Stimulated activated CD8-positive, alpha-beta memory T cell treated with anti-CD3 and anti-CD28 coated beads, Interleukin-7, amount 100 ng/mL, for 1 hour (primary cell): ENCODE results near the gene PLCH2.

Experiments used
- DNase-seq, 2 donors: peaks; one replicate each; pipeline ENCODE4 v3.0.0-alpha.2; 2020; ENCODE audit warnings: low read depth in 2 of 2

Gene PLCH2

DNA sequence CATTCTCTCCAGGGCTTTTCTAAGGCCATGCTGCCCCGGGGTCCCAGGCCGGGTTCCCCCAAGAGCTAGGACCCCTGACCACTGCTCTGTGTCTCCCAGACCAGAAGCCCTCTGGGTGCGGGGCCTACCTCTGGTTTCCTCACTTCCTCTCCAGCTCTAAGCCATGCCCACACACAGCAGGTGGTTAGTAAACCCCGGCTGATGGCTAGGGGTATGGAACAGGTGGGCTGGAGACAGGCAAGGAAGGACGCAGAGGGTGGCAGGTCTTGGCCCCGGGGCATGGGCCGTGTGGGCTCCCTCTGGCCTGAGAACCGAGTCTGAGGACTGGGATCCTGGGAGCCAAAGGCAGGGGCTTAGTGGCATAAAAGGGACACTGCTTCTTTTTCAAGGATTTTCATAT is 15.9 kb upstream of the PLCH2 start:
- DNase-seq = no peak

DNA sequence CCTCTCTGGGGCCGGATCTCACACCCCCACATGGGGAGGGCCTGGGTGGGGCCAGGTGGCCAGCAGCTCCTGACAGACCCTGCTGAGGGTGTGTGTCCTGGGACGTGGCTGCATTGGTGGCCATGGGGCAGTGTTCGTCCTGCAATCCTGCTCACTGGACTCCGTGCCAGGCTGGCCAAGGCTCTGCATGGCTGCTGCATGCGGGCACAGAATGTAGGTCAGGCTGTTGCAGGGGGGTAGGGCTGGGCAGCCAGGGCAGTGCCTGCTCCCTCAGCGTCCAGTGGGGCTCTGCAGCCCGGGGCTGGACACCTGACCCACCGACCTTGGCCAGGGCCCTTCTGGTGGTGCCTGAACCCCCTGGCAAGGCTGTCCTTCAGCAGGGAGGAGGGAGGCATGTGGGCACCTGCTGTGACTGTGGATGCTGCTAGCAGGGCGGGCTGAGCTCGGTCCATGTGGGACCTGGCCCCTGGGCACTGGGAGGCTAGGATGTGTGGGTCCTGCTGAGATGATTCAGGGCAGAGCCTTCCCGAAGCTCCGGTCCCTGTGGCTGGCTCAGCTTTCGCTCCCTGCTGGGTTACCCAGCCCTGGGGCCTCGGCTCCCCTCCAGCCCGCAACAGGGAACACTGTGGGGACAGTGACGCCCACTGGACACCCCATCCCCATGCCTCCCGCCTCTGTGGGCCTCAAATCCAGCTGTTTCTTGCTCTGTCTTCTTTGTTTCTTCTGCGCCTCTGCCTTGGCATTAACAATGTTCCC is 14.9 kb upstream of the PLCH2 start:
- no peak for DNase-seq

GRCh38 chr1:2462819-2463218 is 13.3 kb upstream of the PLCH2 start:
- no peak for DNase-seq

- no peak for DNase-seq
Observed at GRCh38 chr1:2463396-2463795, 12.7 kb upstream of the PLCH2 start.

DNA sequence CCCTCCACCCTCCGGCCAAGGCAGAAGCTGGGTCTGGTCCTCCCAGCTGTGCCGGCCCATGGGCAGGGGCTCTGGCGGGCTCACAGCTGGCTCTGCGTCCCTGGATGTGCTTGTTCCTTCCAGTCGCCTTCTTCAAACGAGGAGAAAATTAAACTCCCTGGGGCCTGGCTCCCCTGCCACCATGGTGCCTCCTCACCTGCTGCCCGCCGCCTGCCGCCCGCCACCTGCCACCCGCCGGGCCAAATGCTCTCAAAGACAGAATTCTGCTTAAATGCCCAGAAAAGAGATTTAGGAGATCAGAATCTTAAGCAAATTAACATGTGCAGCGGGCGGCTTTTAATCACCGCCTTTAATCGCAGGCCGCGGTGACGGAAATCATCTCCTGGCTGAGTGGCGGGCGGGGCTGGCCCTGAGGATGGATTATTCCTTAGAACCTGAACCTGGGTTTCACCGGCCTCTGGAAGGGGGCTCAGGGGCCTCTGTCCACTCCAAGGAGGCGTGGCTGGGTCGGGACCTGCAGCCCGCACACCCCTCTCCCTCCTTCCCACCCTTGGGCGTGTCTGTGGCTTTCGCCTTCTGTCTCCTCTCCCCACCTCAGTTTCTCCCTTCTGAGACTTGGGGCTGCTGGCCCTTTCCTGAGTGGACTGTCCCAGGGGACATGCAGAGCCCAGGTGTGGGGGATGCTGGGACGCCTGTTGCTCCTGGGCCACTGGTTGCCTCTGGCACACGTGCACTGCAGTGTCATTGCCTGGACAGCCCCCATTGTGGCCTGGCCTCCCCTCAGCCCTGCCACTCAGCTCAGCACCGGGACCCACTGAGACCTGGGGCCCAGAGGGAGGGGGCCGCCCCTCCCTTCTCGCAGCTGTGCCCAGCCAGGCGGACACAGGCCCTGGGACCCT is 10.5 kb upstream of the PLCH2 start:
- no peak for DNase-seq

- no peak for DNase-seq
Observed at GRCh38 chr1:2466270-2466665, 9.8 kb upstream of the PLCH2 start.

DNA sequence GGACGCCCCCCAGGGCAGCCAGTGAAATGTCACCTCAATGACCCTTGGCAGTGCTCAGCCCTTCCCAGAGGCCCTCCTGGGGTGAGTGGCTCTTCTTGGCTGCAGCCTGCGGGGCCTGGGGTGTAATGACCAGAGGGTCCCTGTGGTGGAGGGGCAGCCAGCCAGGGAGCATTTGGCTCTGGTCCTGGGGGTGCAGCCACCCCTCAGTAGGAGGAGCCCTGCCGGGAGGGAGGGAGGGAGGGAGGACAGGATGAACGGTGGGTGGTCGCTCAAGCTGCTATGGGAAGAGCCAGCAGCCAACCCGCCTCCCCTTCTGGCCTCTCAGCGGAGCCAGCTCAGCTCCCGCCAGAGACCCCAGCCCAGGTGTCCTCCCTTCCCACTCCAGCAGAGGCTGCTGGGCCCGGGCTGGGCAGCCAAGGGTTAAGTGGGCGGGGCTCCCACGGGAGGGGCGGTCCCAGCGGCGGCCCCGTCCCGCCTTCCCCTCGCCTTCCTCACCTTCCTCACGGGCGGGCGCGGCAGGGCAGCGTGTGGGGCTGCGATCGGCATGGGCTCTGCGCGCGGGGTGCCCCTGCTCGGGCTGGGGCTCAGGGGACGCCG is 9.0 kb upstream of the PLCH2 start:
- DNase-seq = no peak

DNA sequence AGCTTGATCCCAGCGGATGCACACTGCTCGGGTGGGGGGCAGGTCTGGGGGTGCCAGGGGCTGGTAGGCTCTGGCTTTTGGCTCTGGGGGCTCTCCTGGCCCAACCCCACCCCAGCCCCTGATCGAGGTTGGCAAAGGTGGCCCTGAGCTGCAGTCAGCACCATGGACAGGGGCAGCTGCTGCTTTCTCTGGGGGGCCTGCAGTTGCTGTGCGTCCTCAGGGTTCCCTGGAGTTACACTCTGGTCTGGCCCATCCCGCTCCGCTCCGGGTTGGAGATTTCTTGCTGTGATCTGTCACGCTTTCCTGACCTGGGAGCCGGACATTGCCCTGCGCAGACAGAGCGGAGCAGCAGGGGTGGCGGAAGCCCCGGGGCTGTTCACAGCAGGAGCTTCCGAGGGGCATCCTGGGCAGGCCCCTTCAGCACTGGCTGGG is 8.0 kb upstream of the PLCH2 start:
- DNase-seq = no peak

DNA sequence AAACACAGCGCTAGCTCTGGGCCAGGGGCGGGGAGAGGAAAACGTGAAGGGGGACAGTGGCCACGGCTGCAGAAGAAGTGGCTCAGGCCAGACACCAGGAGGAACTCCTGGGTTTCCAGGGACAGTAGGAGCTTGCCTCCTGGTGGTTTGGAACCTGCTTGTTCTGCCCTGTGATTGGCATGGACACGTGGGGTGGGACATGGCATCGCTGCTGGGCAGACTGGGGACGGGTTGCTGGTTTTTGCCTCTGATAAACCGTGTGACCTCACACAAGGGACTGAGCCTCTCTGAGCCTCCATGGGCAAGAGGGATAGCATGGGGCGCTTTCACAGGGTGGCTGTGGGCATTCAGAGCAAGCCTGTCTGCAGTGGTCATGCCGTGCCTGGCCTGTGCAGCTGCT is 7.5 kb upstream of the PLCH2 start:
- DNase-seq = no peak

DNA sequence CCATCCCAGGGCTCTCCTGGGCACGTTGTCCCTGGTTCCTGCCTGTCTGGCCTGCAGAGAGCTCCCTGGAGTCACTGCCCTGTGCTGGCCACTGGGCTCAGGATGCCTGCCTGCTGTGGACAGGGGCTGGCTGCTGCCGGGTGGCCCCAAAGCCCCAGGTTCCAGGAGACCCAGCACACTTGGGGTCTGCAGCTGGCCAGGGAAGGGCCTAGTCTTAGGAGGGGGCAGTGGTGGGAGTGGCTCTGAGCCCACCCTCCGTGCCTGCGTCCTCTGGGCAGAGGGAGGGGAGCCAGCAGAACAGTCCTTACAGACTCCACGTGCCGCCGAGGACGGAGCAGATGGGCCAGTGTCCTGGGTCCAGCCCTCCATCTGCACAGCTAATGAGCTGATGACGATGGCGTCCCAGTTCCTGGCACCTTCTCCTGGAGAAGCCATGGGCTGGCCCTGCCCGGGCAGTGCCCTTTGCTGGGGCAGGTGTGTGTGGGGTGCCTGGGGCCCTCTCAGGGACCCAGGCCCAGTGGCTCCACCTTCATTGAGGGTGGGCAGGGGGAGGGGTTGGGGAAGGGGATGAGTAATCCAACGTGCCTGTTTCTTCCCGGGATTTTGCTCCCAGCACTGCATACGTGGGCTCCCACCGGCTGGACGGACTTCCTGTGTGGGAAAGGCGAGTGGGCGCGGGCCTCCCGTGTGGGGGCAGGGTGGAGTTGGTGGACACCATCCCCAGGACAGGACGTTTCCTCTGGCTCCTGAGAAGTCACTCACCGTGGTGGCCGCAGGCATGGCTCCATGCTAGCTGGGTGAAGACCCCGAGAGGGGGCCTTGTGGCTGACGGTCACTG is 6.8 kb upstream of the PLCH2 start:
- no peak for DNase-seq

DNA sequence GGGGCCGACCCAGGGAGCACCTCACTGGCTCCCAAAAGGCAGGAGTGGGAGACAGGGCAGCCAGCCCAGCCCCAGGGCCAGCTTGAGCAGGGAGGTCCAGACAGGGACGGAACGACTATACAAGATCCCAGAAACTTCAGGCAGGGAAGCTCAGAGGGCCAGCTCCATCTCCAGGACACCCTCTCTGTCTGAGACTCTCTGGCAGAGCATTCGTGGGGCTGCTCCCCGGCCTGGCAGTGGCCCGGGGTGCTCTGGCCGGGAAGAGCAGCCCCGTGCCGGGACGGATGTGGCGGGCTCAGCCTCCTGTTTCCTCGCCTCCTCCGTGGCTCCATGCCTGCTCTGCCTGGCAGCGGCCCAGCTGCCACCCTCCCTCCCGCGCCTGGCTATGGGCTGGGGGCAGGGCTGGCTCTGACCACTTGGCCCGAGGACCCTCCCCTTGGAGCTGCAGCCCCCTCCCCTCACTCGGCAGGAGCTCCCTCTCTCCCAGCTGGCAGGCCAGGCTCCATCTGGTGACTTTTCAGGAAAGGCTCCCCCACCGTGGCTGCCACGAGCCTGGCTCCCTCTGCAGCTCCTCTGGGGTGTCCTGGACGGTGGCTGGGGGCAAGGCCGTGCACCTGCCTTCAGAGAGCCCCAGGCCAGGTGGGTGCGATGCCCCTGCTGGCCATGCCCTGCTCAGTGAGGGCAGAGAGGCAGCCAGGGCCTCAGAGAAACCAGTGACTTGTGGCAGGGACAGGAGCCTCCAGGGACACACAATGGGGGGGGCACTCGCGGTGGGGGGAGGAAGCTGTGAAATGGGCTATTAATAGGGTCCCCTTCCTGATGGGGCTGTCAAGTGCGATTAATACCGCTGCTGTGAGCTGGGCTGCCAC is 5.6 kb upstream of the PLCH2 start:
- no peak for DNase-seq

DNA sequence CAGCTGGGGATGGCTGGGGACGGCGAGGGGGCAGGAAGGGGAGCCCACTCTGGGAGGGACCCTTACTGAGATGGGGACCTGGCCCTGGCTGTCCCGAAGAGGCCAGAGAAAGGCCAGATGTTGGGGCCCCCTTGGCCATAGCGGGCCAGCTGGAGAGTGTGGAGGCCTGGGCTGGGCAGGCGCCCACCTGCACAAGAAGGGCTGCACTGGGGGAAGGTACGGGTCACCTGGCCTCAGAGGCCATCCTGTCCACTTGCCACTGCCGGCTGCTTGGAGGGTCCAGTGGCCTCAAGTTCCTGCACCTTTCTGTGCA is 5.0 kb upstream of the PLCH2 start:
- no peak for DNase-seq

DNA sequence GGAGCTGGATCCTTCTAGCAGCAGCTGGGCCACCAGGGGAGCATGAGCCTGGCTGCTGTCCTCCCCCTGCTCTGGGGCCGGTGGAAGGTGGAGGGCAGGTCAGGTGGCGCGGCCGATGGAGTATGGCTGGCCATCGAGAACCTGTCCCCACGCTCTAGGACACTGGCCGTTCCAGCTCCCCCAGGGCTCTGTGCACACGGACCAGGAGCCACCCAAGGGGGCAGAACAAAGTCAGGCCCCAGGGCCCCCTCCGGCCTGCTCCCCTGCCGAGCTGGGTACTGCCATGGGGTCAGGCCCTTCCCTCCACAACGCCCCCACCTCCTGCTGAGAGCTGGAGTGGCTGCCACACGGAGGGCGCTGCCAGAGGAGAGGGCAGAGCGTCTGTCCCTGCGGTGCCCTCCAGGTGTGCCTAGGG is 4.5 kb upstream of the PLCH2 start:
- no peak for DNase-seq

- DNase-seq = no peak
Observed at GRCh38 chr1:2472109-2472508, 4.0 kb upstream of the PLCH2 start.

DNA sequence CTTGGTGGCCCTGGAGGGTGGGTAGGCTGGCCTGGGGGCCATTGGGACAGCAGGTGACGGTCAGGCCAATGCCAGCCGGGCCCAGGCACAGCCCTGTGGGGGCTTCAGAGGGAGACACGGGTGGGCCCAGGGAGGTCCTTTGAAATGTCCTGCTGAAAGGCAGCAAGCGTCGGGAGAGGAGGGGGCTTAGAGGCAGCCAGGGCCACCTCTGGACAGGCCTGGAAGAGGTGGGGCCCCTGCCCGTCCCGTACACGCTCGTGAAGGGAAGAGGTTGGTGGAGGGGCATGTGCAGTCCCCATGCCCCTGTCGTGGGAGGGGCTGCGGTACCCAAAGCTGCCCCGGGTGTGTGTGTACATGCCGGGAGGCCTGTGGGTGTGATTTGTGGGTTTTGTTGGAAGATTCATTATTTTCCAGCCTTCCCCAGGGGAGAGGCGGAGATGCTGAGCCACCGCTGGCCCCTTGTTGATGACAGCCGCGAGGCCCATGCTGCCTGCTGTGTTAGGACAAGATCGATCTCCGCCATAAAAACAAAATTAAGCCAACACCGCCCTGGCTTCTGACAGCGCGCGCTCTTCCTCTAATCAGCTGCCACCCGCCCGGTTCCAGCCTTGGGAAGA is 3.4 kb upstream of the PLCH2 start:
- DNase-seq = no peak

GRCh38 chr1:2473198-2473597 is 2.9 kb upstream of the PLCH2 start:
- no peak for DNase-seq

- DNase-seq = no peak
Observed at GRCh38 chr1:2474104-2474844, 1.8 kb upstream of the PLCH2 start.

GRCh38 chr1:2474933-2475371 is 1.1 kb upstream of the PLCH2 start:
- DNase-seq = no peak

DNA sequence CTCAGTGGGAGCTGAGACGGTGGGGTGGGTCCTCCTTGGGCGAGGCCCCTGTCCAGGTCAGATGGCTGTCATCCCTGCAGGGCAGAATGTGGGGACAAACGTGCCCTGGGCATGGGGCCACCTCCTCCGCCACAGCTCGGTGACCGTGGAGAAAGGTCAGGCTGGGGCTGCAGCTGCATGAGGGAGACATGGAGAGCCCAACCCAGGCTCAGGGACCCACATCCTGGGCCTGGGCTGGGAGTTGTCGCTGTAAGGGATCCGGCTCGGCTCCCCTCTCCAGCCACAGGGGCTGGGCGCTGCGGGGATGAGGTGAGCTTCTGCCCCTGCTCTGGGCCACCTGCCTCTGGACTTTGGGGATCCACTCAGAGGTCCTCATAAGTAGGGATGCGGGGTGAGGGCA is 518 bp upstream of the PLCH2 start:
- no peak for DNase-seq

- DNase-seq = no peak
Observed at GRCh38 chr1:2477309-2477708, 1.2 kb downstream of the PLCH2 start.
